ENCODE measurements around the gene NPIPA2.
"Not testable (repeated sequence)": the region's sequence is repeated elsewhere in the genome, so short reads cannot be mapped to it uniquely, and the experiment has no call there.

DNA sequence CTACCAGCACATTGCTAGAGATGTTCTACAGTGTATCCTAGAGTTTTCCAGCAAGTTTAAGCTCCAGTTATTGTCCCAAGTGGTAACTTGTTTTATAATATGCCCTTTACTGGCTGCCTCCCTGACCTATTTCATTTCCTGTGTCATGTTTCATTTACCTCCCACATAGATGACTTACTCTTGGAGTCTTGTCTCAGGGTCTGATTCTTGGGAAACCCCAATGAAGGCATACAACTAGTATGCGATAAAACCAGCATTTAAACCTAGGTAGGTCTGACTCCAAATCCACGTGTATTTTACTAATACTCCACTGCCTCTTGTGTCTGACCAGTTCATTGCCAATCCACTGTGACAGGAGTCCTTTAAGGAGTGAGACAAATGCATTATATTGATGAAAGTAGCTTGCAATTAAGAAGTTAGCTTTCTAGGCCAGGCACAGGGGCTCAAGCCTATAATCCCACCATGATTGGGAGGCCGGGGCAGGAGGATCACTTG is 64.9 kb downstream of the NPIPA2 start:
- TF ChIP-seq EZH2 (IDR thresholded peaks at IDR 0.05; ENCODE audit: insufficient read depth, poor library complexity, severe bottlenecking); EZH2phosphoT487 (IDR thresholded peaks at IDR 0.05; ENCODE audit: insufficient read depth, low read depth): not testable (repeated sequence)

Data from GM23248 (cell line).